Measurements from ENCODE around the gene B9D2.

B9D2 gene

DNA sequence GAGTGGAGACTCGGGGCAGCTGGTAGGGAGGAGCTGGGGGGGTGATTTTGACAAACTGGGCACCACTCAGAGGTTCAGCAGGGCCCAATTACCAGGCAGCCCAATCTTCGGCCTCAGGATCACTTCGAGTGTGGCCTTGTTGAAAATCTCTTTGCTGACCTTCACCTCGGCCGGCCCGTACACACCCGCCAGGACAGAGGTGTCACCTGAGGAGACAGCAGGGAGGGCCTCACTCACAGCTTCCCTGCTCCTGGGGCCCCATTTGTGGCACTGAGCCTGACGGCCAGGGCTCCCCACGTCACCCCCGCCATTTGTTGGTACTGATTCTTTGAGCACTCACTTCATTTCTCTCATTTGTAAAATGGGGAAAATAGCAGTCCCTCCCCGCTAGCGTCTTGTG is 28.8 kb upstream of the B9D2 start:
- H3K36me3 ChIP-seq (ENCODE audit: control insufficient read depth in 2 of 2, insufficient read depth in 1 of 2, low read length in 2 of 2): peaks cover 27 to 35% of the 10 kb centered on the region in 2 experiments
- TF ChIP-seq ZNF426 (tag by site-specific recombination; IDR thresholded peaks at IDR 0.05) (no peak), MYNN (tag by site-specific recombination; IDR thresholded peaks at IDR 0.05; ENCODE audit: borderline replicate concordance) (no peak)
- ChIA-PET CTCF (interaction anchor here (1.8 kb wide), 1 partner anchor 177 kb away, joined by 4 read pairs; no protein-coding TSS in a partner anchor), POLR2A (no interaction called here)
- H3K27ac ChIP-seq (ENCODE audit: extremely low read depth, low read depth, low read length): no peak overlapping the region
- H3K4me3 ChIP-seq (ENCODE audit: low read depth, low read length): no peak overlapping the region
- peaks cover 2% of the 10 kb centered on the region; the same call in 1 of the 2 replicates for H3K4me1 ChIP-seq (ENCODE audit: control insufficient read depth, insufficient read depth, low read length)
- H3K9me3 ChIP-seq (ENCODE audit: control insufficient read depth, insufficient read depth, low read depth, low read length): no peaks in the 10 kb centered on the region

DNA sequence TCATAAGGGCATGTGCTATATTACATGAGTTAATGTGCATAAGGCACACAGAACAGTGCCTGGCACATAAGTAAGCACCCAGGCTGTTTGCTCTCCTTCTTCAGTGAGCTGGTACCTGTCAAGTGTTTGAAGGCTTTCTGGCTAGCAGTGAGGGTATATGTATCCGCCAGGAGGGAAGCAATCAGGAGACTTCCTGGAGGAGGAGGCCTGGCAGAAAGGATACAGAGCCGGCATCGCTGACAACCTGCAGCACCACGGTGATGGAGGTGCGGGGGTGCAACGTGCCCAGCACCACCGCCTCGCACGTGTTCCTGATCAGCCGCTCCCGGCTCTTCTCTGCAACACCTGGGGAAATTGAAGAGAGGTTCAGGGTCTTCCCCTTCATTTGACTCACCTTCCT is 27.7 kb upstream of the B9D2 start:
- ChIA-PET CTCF (interaction anchor here (0.7 kb wide), 1 partner anchor 36 kb away, joined by 3 read pairs; no protein-coding TSS in a partner anchor), POLR2A (no interaction called here)
- H3K4me1 ChIP-seq (ENCODE audit: control insufficient read depth, insufficient read depth, low read length): peaks cover 2% of the 10 kb centered on the region; the same call in 1 of the 2 replicates
- no peaks in the 10 kb centered on the region for H3K9me3 ChIP-seq (ENCODE audit: control insufficient read depth, insufficient read depth, low read depth, low read length)
- no peak overlapping the region for H3K27ac ChIP-seq (ENCODE audit: extremely low read depth, low read depth, low read length)
- TF ChIP-seq SP3 (tag by site-specific recombination; IDR thresholded peaks at IDR 0.05) (no peak), ZNF292 (tag by site-specific recombination; IDR thresholded peaks at IDR 0.05; ENCODE audit: borderline replicate concordance, low read depth) (no peak), ZNF10 (tag by site-specific recombination; IDR thresholded peaks at IDR 0.05) (no peak), ZSCAN30 (tag by site-specific recombination; IDR thresholded peaks at IDR 0.05) (no peak), ZNF585B (tag by site-specific recombination; IDR thresholded peaks at IDR 0.05) (no peak)
- TF ChIP-seq, protein P1, sequence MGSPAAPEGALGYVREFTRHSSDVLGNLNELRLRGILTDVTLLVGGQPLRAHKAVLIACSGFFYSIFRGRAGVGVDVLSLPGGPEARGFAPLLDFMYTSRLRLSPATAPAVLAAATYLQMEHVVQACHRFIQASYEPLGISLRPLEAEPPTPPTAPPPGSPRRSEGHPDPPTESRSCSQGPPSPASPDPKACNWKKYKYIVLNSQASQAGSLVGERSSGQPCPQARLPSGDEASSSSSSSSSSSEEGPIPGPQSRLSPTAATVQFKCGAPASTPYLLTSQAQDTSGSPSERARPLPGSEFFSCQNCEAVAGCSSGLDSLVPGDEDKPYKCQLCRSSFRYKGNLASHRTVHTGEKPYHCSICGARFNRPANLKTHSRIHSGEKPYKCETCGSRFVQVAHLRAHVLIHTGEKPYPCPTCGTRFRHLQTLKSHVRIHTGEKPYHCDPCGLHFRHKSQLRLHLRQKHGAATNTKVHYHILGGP (tag by site-specific recombination; IDR thresholded peaks at IDR 0.05): no peak
- TF ChIP-seq, protein P2, sequence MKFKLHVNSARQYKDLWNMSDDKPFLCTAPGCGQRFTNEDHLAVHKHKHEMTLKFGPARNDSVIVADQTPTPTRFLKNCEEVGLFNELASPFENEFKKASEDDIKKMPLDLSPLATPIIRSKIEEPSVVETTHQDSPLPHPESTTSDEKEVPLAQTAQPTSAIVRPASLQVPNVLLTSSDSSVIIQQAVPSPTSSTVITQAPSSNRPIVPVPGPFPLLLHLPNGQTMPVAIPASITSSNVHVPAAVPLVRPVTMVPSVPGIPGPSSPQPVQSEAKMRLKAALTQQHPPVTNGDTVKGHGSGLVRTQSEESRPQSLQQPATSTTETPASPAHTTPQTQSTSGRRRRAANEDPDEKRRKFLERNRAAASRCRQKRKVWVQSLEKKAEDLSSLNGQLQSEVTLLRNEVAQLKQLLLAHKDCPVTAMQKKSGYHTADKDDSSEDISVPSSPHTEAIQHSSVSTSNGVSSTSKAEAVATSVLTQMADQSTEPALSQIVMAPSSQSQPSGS (tag by site-specific recombination; IDR thresholded peaks at IDR 0.05; ENCODE audit: low read depth): no peak
- TF ChIP-seq, protein P3, sequence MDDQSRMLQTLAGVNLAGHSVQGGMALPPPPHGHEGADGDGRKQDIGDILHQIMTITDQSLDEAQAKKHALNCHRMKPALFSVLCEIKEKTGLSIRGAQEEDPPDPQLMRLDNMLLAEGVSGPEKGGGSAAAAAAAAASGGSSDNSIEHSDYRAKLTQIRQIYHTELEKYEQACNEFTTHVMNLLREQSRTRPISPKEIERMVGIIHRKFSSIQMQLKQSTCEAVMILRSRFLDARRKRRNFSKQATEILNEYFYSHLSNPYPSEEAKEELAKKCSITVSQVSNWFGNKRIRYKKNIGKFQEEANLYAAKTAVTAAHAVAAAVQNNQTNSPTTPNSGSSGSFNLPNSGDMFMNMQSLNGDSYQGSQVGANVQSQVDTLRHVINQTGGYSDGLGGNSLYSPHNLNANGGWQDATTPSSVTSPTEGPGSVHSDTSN (CRISPR knock-in tag; IDR thresholded peaks at IDR 0.05): 0 out of 2 replicates have a peak, but pooled peaks have one; percentile 6
- peaks cover 27 to 41% of the 10 kb centered on the region in 2 experiments for H3K36me3 ChIP-seq (ENCODE audit: control insufficient read depth in 2 of 2, insufficient read depth in 1 of 2, low read length in 2 of 2)
- no peak overlapping the region for H3K4me3 ChIP-seq (ENCODE audit: low read depth, low read length)

DNA sequence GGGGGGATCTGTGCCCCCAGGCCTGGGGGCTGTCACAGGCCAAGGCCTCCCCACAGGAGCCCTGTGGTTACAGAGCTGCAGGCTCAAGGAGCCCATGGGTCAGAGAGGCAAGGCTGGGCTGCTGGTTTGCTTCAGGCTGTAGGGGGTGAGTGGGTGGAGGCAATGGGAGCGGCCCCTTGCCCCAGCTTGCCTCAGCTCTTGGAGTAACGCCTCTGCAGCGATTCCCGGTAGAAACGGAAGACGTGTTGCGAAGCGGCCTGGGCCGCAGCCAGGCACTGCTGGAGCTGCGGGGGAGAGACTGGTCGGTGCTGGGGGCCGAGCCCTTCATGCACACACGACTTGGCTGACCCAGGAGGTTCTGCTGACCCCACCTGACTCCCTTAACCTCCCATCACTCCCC is 22.5 kb upstream of the B9D2 start:
- TF ChIP-seq, protein P4, sequence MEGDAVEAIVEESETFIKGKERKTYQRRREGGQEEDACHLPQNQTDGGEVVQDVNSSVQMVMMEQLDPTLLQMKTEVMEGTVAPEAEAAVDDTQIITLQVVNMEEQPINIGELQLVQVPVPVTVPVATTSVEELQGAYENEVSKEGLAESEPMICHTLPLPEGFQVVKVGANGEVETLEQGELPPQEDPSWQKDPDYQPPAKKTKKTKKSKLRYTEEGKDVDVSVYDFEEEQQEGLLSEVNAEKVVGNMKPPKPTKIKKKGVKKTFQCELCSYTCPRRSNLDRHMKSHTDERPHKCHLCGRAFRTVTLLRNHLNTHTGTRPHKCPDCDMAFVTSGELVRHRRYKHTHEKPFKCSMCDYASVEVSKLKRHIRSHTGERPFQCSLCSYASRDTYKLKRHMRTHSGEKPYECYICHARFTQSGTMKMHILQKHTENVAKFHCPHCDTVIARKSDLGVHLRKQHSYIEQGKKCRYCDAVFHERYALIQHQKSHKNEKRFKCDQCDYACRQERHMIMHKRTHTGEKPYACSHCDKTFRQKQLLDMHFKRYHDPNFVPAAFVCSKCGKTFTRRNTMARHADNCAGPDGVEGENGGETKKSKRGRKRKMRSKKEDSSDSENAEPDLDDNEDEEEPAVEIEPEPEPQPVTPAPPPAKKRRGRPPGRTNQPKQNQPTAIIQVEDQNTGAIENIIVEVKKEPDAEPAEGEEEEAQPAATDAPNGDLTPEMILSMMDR (tag by site-specific recombination; IDR thresholded peaks at IDR 0.05): no peak
- peak; percentile 82 for TF ChIP-seq EGR2 (tag by site-specific recombination; IDR thresholded peaks at IDR 0.05; ENCODE audit: low read depth)
- TF ChIP-seq ZFHX2 (tag by site-specific recombination; conservative IDR thresholded peaks at IDR 0.05): peak; percentile 79
- 0 out of 2 replicates have a peak, but pooled peaks have one; percentile 29 for TF ChIP-seq GLIS2 (tag by site-specific recombination; IDR thresholded peaks at IDR 0.05)
- no peaks in the 10 kb centered on the region for H3K4me1 ChIP-seq (ENCODE audit: control insufficient read depth, insufficient read depth, low read length)
- H3K4me3 ChIP-seq (ENCODE audit: low read depth, low read length): no peak overlapping the region
- no peak overlapping the region for H3K27ac ChIP-seq (ENCODE audit: extremely low read depth, low read depth, low read length)
- ChIA-PET POLR2A (interaction anchor here (1.3 kb wide), 1 partner anchor 33 kb away, joined by 3 read pairs; no protein-coding TSS in a partner anchor), CTCF (interaction anchor here (0.6 to 1.2 kb wide), 3 partner anchors 63 to 185 kb away, joined by 3 to 5 read pairs (median 3); no protein-coding TSS in a partner anchor)
- peaks cover 16 to 42% of the 10 kb centered on the region in 2 experiments for H3K36me3 ChIP-seq (ENCODE audit: control insufficient read depth in 2 of 2, insufficient read depth in 1 of 2, low read length in 2 of 2)
- no peaks in the 10 kb centered on the region for H3K9me3 ChIP-seq (ENCODE audit: control insufficient read depth, insufficient read depth, low read depth, low read length)
